ENCODE measurements around the gene SNAI3.

The SNAI3 gene

DNA sequence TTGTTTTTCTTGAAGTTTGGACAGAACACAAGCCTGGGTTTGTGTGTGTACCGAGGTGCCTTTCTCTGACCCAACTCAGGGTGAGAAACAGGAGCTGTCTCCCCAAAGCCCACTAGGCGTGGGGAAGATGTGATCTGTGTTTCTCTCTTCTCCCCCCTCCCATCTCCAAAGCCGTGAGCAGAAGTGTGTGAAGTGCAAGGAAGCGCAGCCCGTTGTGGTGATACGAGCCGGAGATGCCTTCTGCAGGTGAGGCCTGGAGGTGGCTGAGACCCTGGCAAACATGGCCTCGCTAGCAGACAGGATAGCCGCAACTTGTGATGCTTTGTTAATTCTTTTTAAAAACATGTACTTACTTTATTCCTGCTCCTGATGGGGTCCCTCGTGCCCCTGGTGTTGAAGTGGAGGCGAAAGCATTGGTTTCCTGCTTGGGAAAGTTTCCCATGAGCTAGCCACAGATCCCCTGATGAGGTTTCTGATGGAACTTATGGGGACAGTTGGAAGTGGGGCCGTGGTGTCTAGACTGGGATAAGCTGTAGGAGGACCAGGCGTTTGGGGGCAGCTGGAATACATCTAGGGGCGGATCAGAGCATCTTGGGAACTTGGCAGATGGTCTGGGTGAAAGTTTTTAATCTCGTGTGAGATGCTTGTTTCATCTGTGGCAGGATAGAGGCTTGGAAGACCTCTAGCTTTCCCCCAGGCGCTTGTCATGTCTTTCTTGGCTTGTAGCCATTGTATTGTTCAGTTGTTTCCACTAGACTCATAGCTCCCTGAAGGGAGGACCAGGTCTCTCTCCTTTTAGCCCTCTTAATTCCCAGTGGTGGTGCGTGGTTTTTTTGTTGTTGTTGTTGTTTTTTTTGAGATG lies 20.9 kb upstream of the SNAI3 start:
- H4K20me1 ChIP-seq (ENCODE audit: control insufficient read depth, insufficient read depth, low read depth, low read length), result peaks cover 12% of the 10 kb centered on the region; the same call in 1 of the 2 replicates
- H3K79me2 ChIP-seq (ENCODE audit: control insufficient read depth, low read length), result peaks cover 85% of the 10 kb centered on the region
- no peak overlapping the region for H3K27ac ChIP-seq (ENCODE audit: low read depth, low read length)
- peak overlapping the region; percentile 83 for H3K4me2 ChIP-seq (ENCODE audit: low read length)
- H3K9me3 ChIP-seq (ENCODE audit: control insufficient read depth, insufficient read depth, low read length), result no peaks in the 10 kb centered on the region
- H3K36me3 ChIP-seq (ENCODE audit: control insufficient read depth, low read length), result peaks cover 25% of the 10 kb centered on the region
- no peaks in the 10 kb centered on the region for H3K27me3 ChIP-seq (ENCODE audit: control insufficient read depth, low read length)
- peaks cover 13% of the 10 kb centered on the region for H3F3A ChIP-seq (ENCODE audit: control insufficient read depth, insufficient read depth)
- H3K4me1 ChIP-seq (ENCODE audit: control insufficient read depth, low read length), result peaks cover 52% of the 10 kb centered on the region
- no peaks in the 10 kb centered on the region for H3K9me2 ChIP-seq (replicated peaks; ENCODE audit: control insufficient read depth, low read length)
- peak overlapping the region; percentile 81 for H3K4me3 ChIP-seq (ENCODE audit: low read length)
- no peak for TF ChIP-seq EZH2phosphoT487 (IDR thresholded peaks at IDR 0.05; ENCODE audit: borderline replicate concordance, low read length)
- TF ChIP-seq, protein P1, sequence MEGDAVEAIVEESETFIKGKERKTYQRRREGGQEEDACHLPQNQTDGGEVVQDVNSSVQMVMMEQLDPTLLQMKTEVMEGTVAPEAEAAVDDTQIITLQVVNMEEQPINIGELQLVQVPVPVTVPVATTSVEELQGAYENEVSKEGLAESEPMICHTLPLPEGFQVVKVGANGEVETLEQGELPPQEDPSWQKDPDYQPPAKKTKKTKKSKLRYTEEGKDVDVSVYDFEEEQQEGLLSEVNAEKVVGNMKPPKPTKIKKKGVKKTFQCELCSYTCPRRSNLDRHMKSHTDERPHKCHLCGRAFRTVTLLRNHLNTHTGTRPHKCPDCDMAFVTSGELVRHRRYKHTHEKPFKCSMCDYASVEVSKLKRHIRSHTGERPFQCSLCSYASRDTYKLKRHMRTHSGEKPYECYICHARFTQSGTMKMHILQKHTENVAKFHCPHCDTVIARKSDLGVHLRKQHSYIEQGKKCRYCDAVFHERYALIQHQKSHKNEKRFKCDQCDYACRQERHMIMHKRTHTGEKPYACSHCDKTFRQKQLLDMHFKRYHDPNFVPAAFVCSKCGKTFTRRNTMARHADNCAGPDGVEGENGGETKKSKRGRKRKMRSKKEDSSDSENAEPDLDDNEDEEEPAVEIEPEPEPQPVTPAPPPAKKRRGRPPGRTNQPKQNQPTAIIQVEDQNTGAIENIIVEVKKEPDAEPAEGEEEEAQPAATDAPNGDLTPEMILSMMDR (IDR thresholded peaks at IDR 0.05; ENCODE audit: low read depth, low read length, poor library complexity, severe bottlenecking), result no peak

GRCh38 chr16:88706229-88706964 lies 20.1 kb upstream of the SNAI3 start, which contains the start of the genes CTU2 and RNF166:
Gene CTU2 (plus strand): TSS chr16:88706503. CDS start chr16:88706531, 28 bp downstream.
Gene RNF166 (minus strand): TSS chr16:88706408. CDS start chr16:88706325, 83 bp downstream.
- peak within 1 kb of the TSS; percentile 83 for H3K4me2 ChIP-seq (ENCODE audit: low read length)
- H3K27me3 ChIP-seq (ENCODE audit: control insufficient read depth, low read length), result no peaks in the 10 kb centered on the region
- H3K4me1 ChIP-seq (ENCODE audit: control insufficient read depth, low read length), result peaks cover 60% of the 10 kb centered on the region
- H3K9me3 ChIP-seq (ENCODE audit: control insufficient read depth, insufficient read depth, low read length), result no peaks in the 10 kb centered on the region
- peaks cover 12% of the 10 kb centered on the region; the same call in 1 of the 2 replicates for H4K20me1 ChIP-seq (ENCODE audit: control insufficient read depth, insufficient read depth, low read depth, low read length)
- peak within 1 kb of the TSS; percentile 81 for H3K4me3 ChIP-seq (ENCODE audit: low read length)
- peaks cover 15% of the 10 kb centered on the region for H3F3A ChIP-seq (ENCODE audit: control insufficient read depth, insufficient read depth)
- no peaks in the 10 kb centered on the region for H3K9me2 ChIP-seq (replicated peaks; ENCODE audit: control insufficient read depth, low read length)
- H3K36me3 ChIP-seq (ENCODE audit: control insufficient read depth, low read length), result peaks cover 23% of the 10 kb centered on the region
- H3K79me2 ChIP-seq (ENCODE audit: control insufficient read depth, low read length), result peaks cover 91% of the 10 kb centered on the region
- peak within 1 kb of the TSS; percentile 27 for H3K27ac ChIP-seq (ENCODE audit: low read depth, low read length)
- TF ChIP-seq, protein P1 (IDR thresholded peaks at IDR 0.05; ENCODE audit: low read depth, low read length, poor library complexity, severe bottlenecking), result peak; percentile 8
- TF ChIP-seq EZH2phosphoT487 (IDR thresholded peaks at IDR 0.05; ENCODE audit: borderline replicate concordance, low read length), result no peak

DNA sequence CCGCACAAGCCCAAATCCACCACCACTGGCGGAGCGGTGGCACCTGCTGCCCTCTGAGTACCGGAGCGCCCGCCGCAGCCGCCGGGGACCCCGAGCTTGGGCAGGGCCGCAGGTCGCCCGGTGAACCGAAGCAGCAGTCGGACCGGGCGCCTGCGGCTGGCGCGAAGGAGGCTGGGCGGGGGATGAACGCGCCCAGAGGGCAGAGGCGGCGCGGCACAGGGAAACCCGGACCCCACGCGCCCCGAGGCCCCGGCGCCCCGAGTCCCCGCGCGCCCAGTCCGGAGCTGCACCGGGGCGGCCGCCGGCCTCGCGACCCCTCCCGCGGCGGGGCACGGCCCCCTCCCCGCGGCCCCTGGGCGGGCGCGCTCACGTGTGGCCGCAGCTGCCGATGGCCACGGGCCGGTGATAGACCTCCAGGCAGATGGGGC lies 19.5 kb upstream of the SNAI3 start:
- H3K4me3 ChIP-seq (ENCODE audit: low read length), result peak overlapping the region; percentile 81
- H4K20me1 ChIP-seq (ENCODE audit: control insufficient read depth, insufficient read depth, low read depth, low read length), result peaks cover 12% of the 10 kb centered on the region; the same call in 1 of the 2 replicates
- no peaks in the 10 kb centered on the region for H3K9me2 ChIP-seq (replicated peaks; ENCODE audit: control insufficient read depth, low read length)
- H3K4me1 ChIP-seq (ENCODE audit: control insufficient read depth, low read length), result peaks cover 65% of the 10 kb centered on the region
- H3F3A ChIP-seq (ENCODE audit: control insufficient read depth, insufficient read depth), result peaks cover 15% of the 10 kb centered on the region
- peaks cover 20% of the 10 kb centered on the region for H3K36me3 ChIP-seq (ENCODE audit: control insufficient read depth, low read length)
- no peaks in the 10 kb centered on the region for H3K9me3 ChIP-seq (ENCODE audit: control insufficient read depth, insufficient read depth, low read length)
- peaks cover 91% of the 10 kb centered on the region for H3K79me2 ChIP-seq (ENCODE audit: control insufficient read depth, low read length)
- peak overlapping the region; percentile 83 for H3K4me2 ChIP-seq (ENCODE audit: low read length)
- no peaks in the 10 kb centered on the region for H3K27me3 ChIP-seq (ENCODE audit: control insufficient read depth, low read length)
- peak overlapping the region; percentile 27 for H3K27ac ChIP-seq (ENCODE audit: low read depth, low read length)
- TF ChIP-seq, protein P1 (IDR thresholded peaks at IDR 0.05; ENCODE audit: low read depth, low read length, poor library complexity, severe bottlenecking), result no peak
- TF ChIP-seq EZH2phosphoT487 (IDR thresholded peaks at IDR 0.05; ENCODE audit: borderline replicate concordance, low read length), result no peak

Measured in DOHH2 (cell line).